Measurements from ENCODE around the gene PRIM2.
"Not testable (repeated sequence)": the region's sequence is repeated elsewhere in the genome, so short reads cannot be mapped to it uniquely, and the experiment has no call there.

The PRIM2 gene

DNA sequence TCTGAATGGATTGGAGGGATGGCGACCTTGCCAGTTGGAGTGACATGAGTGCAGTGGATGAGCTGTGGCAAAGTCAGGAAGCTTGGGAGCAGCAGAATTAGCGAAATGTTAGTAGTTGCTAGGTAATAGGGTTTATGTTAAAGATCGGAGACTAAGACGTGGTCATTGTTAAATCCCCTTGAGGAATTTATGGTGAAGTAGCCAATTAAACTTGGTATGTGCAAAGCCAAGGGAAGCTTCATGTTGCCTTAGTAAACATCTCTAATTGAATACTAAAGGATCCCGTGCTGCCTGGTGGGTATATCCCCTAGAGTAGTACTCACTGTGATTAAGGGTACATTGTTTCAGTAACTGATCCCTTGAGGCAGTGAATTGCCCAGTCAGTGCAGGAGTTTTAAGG, 106.0 kb downstream of the PRIM2 start:
- Histone ChIP-seq H3K9me3 (ENCODE audit: low read length) (no peaks in the 10 kb centered on the region), H3K9me2 (ENCODE audit: low read depth, low read length) (no peaks in the 10 kb centered on the region), H3K79me2 (ENCODE audit: insufficient read depth, low read length) (no peaks in the 10 kb centered on the region), H3K27me3 (ENCODE audit: insufficient read depth, low read length) (no peaks in the 10 kb centered on the region), H4K20me1 (ENCODE audit: insufficient read depth, low read length) (no peaks in the 10 kb centered on the region), H3K4me1 (ENCODE audit: insufficient read depth, low read length, severe bottlenecking) (peaks cover 4% of the 10 kb centered on the region), H3K27ac (ENCODE audit: low read depth, low read length, poor library complexity, severe bottlenecking) (no peak overlapping the region), H3K4me3 (ENCODE audit: low read depth, low read length, poor library complexity, severe bottlenecking) (no peak overlapping the region), H3K4me2 (ENCODE audit: low read length) (no peak overlapping the region), H3F3A (ENCODE audit: insufficient read depth, low read length) (no peaks in the 10 kb centered on the region), H3K9ac (ENCODE audit: low read length) (no peak overlapping the region), H3K36me3 (ENCODE audit: insufficient read depth, low read length) (no peaks in the 10 kb centered on the region), H2AFZ (ENCODE audit: low read length) (no peak overlapping the region)
- no peak for TF ChIP-seq EZH2 (IDR thresholded peaks at IDR 0.05; ENCODE audit: borderline replicate concordance, low read length)
- TF ChIP-seq, protein P1, sequence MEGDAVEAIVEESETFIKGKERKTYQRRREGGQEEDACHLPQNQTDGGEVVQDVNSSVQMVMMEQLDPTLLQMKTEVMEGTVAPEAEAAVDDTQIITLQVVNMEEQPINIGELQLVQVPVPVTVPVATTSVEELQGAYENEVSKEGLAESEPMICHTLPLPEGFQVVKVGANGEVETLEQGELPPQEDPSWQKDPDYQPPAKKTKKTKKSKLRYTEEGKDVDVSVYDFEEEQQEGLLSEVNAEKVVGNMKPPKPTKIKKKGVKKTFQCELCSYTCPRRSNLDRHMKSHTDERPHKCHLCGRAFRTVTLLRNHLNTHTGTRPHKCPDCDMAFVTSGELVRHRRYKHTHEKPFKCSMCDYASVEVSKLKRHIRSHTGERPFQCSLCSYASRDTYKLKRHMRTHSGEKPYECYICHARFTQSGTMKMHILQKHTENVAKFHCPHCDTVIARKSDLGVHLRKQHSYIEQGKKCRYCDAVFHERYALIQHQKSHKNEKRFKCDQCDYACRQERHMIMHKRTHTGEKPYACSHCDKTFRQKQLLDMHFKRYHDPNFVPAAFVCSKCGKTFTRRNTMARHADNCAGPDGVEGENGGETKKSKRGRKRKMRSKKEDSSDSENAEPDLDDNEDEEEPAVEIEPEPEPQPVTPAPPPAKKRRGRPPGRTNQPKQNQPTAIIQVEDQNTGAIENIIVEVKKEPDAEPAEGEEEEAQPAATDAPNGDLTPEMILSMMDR (IDR thresholded peaks at IDR 0.05; ENCODE audit: low read length): no peak

DNA sequence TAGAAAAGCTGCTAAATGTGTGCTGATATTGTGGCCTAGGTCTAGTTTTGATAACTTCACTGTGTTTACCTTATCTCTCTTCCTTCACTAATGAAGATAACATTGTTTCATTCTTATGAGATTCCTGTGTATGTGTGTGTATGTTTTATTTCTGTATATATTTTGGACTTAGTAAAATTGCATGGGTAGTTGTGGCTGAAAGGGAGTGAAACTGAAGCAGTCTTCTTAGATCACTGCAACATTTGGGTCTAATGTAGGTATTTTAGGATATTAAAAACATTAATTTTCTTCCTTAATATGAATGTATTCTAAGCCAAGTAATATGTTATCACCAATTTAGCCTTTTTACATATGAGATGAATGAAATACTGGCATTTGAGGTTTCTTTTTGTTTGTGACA, 114.3 kb downstream of the PRIM2 start:
- H3F3A ChIP-seq (ENCODE audit: insufficient read depth, low read length); H3K4me3 ChIP-seq (ENCODE audit: low read depth, low read length, poor library complexity, severe bottlenecking); H3K79me2 ChIP-seq (ENCODE audit: insufficient read depth, low read length); H3K36me3 ChIP-seq (ENCODE audit: insufficient read depth, low read length); H4K20me1 ChIP-seq (ENCODE audit: insufficient read depth, low read length); H3K27ac ChIP-seq (ENCODE audit: low read depth, low read length, poor library complexity, severe bottlenecking); H3K4me2 ChIP-seq (ENCODE audit: low read length); H3K9ac ChIP-seq (ENCODE audit: low read length); H3K9me2 ChIP-seq (ENCODE audit: low read depth, low read length); H2AFZ ChIP-seq (ENCODE audit: low read length); H3K9me3 ChIP-seq (ENCODE audit: low read length); H3K27me3 ChIP-seq (ENCODE audit: insufficient read depth, low read length): not testable (repeated sequence)
- peaks cover 24% of the 10 kb centered on the region for H3K4me1 ChIP-seq (ENCODE audit: insufficient read depth, low read length, severe bottlenecking)

DNA sequence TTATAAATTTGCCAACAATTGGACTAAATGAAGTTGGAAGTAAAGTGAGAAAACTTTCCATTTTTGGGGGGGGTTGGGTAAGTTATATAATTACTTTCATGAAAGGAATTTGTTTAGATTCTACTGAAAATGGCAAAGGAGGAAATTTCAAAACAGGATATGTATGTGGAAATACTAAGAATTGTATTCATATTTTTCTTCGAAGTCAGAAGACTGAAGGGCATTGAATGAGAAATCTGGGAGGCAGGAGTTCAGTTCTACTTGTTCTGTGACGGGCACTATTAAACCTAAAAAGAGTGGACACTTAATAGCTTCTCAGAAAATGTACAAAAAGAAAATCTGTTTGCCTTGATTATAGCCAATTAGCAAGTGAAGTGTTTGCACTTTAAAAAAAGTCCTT, 114.7 kb downstream of the PRIM2 start:
- Histone ChIP-seq H3K79me2 (ENCODE audit: insufficient read depth, low read length) (no peaks in the 10 kb centered on the region), H4K20me1 (ENCODE audit: insufficient read depth, low read length) (no peaks in the 10 kb centered on the region), H2AFZ (ENCODE audit: low read length) (no peak overlapping the region), H3K27me3 (ENCODE audit: insufficient read depth, low read length) (no peaks in the 10 kb centered on the region), H3K4me2 (ENCODE audit: low read length) (no peak overlapping the region), H3K9me3 (ENCODE audit: low read length) (no peaks in the 10 kb centered on the region), H3F3A (ENCODE audit: insufficient read depth, low read length) (no peaks in the 10 kb centered on the region), H3K9ac (ENCODE audit: low read length) (no peak overlapping the region), H3K4me3 (ENCODE audit: low read depth, low read length, poor library complexity, severe bottlenecking) (no peak overlapping the region), H3K9me2 (ENCODE audit: low read depth, low read length) (no peaks in the 10 kb centered on the region), H3K27ac (ENCODE audit: low read depth, low read length, poor library complexity, severe bottlenecking) (no peak overlapping the region), H3K4me1 (ENCODE audit: insufficient read depth, low read length, severe bottlenecking) (peaks cover 24% of the 10 kb centered on the region), H3K36me3 (ENCODE audit: insufficient read depth, low read length) (peaks cover 6% of the 10 kb centered on the region; the same call in 1 of the 2 replicates)
- TF ChIP-seq, protein P1 (IDR thresholded peaks at IDR 0.05; ENCODE audit: low read length): no peak
- no peak for TF ChIP-seq EZH2 (IDR thresholded peaks at IDR 0.05; ENCODE audit: borderline replicate concordance, low read length)

DNA sequence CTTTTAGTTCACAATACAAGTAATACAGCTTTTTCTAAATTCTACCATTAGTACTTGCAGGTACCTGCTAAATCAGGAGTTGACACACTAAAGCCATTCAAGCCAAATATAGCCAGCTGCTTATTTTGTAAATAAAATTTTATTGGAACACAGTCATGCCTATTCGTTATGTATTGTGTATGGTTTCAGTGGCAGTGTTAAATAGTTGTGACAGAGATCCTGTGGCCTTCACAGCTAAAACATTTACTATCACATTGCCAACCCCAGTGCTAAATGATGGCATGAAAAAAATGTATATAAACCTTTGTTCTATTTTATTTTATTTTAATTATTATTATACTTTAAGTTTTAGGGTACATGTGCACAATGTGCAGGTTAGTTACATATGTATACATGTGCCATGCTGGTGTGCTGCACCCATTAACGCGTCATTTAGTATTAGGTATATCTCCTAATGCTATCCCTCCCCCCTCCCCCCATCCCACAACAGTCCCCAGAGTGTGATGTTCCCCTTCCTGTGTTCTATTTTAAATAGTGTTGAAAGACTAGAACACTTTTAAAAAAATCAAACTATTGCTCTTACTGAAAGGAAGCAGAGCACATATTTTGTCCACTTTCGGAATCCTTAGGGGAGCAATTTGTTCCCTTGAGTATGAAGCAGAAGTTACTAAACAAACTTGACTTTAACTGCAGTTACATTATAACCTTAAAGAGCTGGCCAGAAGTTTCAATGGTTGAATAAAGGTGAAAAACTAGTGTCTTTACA, 115.7 kb downstream of the PRIM2 start:
- TF ChIP-seq, protein P1 (IDR thresholded peaks at IDR 0.05; ENCODE audit: low read length): no peak
- no peak for TF ChIP-seq EZH2 (IDR thresholded peaks at IDR 0.05; ENCODE audit: borderline replicate concordance, low read length)
- Histone ChIP-seq H3K4me3 (ENCODE audit: low read depth, low read length, poor library complexity, severe bottlenecking) (no peak overlapping the region), H3K79me2 (ENCODE audit: insufficient read depth, low read length) (no peaks in the 10 kb centered on the region), H3F3A (ENCODE audit: insufficient read depth, low read length) (no peaks in the 10 kb centered on the region), H3K9me3 (ENCODE audit: low read length) (no peaks in the 10 kb centered on the region), H2AFZ (ENCODE audit: low read length) (no peak overlapping the region), H3K36me3 (ENCODE audit: insufficient read depth, low read length) (peaks cover 6% of the 10 kb centered on the region; the same call in 1 of the 2 replicates), H3K4me1 (ENCODE audit: insufficient read depth, low read length, severe bottlenecking) (peaks cover 24% of the 10 kb centered on the region), H3K9ac (ENCODE audit: low read length) (no peak overlapping the region), H3K27me3 (ENCODE audit: insufficient read depth, low read length) (no peaks in the 10 kb centered on the region), H4K20me1 (ENCODE audit: insufficient read depth, low read length) (no peaks in the 10 kb centered on the region), H3K4me2 (ENCODE audit: low read length) (no peak overlapping the region), H3K9me2 (ENCODE audit: low read depth, low read length) (no peaks in the 10 kb centered on the region), H3K27ac (ENCODE audit: low read depth, low read length, poor library complexity, severe bottlenecking) (no peak overlapping the region)

DNA sequence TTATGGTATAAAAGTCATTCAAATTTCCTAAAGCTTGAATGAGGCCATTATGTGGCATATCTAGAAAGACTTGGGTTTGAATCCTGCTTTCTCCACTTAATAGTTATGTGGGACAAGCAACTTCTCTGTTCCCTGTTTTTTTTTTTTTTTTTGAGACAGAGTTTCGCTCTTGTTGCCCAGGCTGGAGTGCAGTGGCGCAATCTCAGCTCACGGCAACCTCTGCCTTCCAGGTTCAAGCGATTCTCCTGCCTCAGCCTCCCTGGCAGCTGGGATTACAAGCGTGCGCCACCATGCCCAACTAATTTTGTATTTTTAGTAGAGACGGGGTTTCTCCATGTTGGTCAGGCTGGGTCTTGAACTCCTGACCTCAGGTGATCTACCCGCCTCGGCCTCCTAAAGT, 116.4 kb downstream of the PRIM2 start:
- H3K9me2 ChIP-seq (ENCODE audit: low read depth, low read length); H3K27ac ChIP-seq (ENCODE audit: low read depth, low read length, poor library complexity, severe bottlenecking); H3K36me3 ChIP-seq (ENCODE audit: insufficient read depth, low read length); H3K27me3 ChIP-seq (ENCODE audit: insufficient read depth, low read length); H3K79me2 ChIP-seq (ENCODE audit: insufficient read depth, low read length); H3K4me3 ChIP-seq (ENCODE audit: low read depth, low read length, poor library complexity, severe bottlenecking); H4K20me1 ChIP-seq (ENCODE audit: insufficient read depth, low read length); H3F3A ChIP-seq (ENCODE audit: insufficient read depth, low read length); H2AFZ ChIP-seq (ENCODE audit: low read length); H3K4me2 ChIP-seq (ENCODE audit: low read length); H3K9ac ChIP-seq (ENCODE audit: low read length); H3K9me3 ChIP-seq (ENCODE audit: low read length): not testable (repeated sequence)
- peaks cover 24% of the 10 kb centered on the region for H3K4me1 ChIP-seq (ENCODE audit: insufficient read depth, low read length, severe bottlenecking)
